DND-41 (cell line): Measurements from ENCODE around the gene STRN.

ENCODE experiments used
- ATAC-seq: fragments of 200-7000 bp; cut with Tn5 transposase; 3 replicates; pipeline ENCODE4 v1.9.1; 2021; ENCODE audit warnings: low read depth; ENCODE audit not compliant: insufficient read depth
- DNase-seq: peaks from one replicate; pipeline ENCODE4 v3.0.0-alpha.2; 2020
- H2AFZ ChIP-seq: 2 replicates; pipeline ENCODE4 v1.6.0; 2012; ENCODE audit warnings: low read depth, low read length
- H3K27ac ChIP-seq: 2 replicates; pipeline ENCODE4 v1.5.1; 2012; ENCODE audit warnings: low read length, inconsistent platforms
- H3K27me3 ChIP-seq: fragments of 200-600 bp; sonication (generic); 2 replicates; pipeline ENCODE4 v1.6.0; 2012; ENCODE audit warnings: low read length, mild to moderate bottlenecking, inconsistent platforms; ENCODE audit not compliant: insufficient read depth, poor library complexity
- H3K36me3 ChIP-seq: 2 replicates; pipeline ENCODE4 v1.5.1; 2012; ENCODE audit warnings: low read length, inconsistent platforms; ENCODE audit not compliant: insufficient read depth
- H3K4me1 ChIP-seq: 2 replicates; pipeline ENCODE4 v1.5.1; 2012; ENCODE audit warnings: mild to moderate bottlenecking, low read length; ENCODE audit not compliant: insufficient read depth
- H3K4me2 ChIP-seq: 2 replicates; pipeline ENCODE4 v1.6.0; 2012; ENCODE audit warnings: mild to moderate bottlenecking, moderate library complexity, low read length, inconsistent platforms; ENCODE audit not compliant: insufficient read depth
- H3K4me3 ChIP-seq, 2 experiments: fragments of 200-600 bp in 1 of 2; shearing (Covaris generic) in 1 of 2; 2 replicates each; pipeline ENCODE4 v1.5.1; 2012 to 2016; ENCODE audit warnings: inconsistent platforms in 2 of 2, low read length in 2 of 2, mild to moderate bottlenecking in 2 of 2, low read depth in 1 of 2, moderate library complexity in 1 of 2
- H3K79me2 ChIP-seq: 2 replicates; pipeline ENCODE4 v1.6.0; 2012; ENCODE audit warnings: low read length, inconsistent platforms; ENCODE audit not compliant: insufficient read depth
- H3K9ac ChIP-seq: 2 replicates; pipeline ENCODE4 v1.6.0; 2012; ENCODE audit warnings: low read depth, mild to moderate bottlenecking, inconsistent platforms, low read length, moderate library complexity
- H3K9me3 ChIP-seq: 2 replicates; pipeline ENCODE4 v1.5.1; 2012; ENCODE audit warnings: low read length, moderate library complexity, mild to moderate bottlenecking, inconsistent platforms; ENCODE audit not compliant: insufficient read depth, severe bottlenecking
- H4K20me1 ChIP-seq: 2 replicates; pipeline ENCODE4 v1.6.0; 2012; ENCODE audit warnings: low read length; ENCODE audit not compliant: insufficient read depth
- CTCF ChIP-seq: IDR thresholded peaks from 2 replicates; pipeline ENCODE4 v1.5.1; 2012; ENCODE audit warnings: borderline replicate concordance, low read length, moderate library complexity, mild to moderate bottlenecking; ENCODE audit not compliant: poor library complexity, severe bottlenecking; ENCODE audit errors: extremely low read depth
- EZH2 ChIP-seq: IDR thresholded peaks from 3 replicates; pipeline ENCODE4 v1.6.1; 2012; ENCODE audit warnings: borderline replicate concordance, low read depth, mild to moderate bottlenecking, moderate library complexity, low read length, inconsistent platforms; ENCODE audit not compliant: severe bottlenecking

Gene STRN

GRCh38 chr2:36812196-36812595 lies 154.1 kb downstream of the STRN start:
- H3K9ac ChIP-seq = no peak overlapping the region
- H3K36me3 ChIP-seq = no peaks in the 10 kb centered on the region
- H3K4me2 ChIP-seq = no peak overlapping the region
- no peaks in the 10 kb centered on the region for H4K20me1 ChIP-seq
- DNase-seq = no peak
- H3K79me2 ChIP-seq = no peaks in the 10 kb centered on the region
- no peaks in the 10 kb centered on the region for H3K9me3 ChIP-seq
- H3K27ac ChIP-seq = no peak overlapping the region
- no peak overlapping the region for H2AFZ ChIP-seq
- H3K4me3 ChIP-seq = no peak overlapping the region
- no peak for ATAC-seq
- H3K27me3 ChIP-seq = no peaks in the 10 kb centered on the region
- TF ChIP-seq EZH2 = no peak
- no peak for TF ChIP-seq CTCF
- H3K4me1 ChIP-seq = no peaks in the 10 kb centered on the region

GRCh38 chr2:36811071-36811470 lies 155.3 kb downstream of the STRN start:
- no peak for DNase-seq
- Histone ChIP-seq H4K20me1 (no peaks in the 10 kb centered on the region), H2AFZ (no peak overlapping the region), H3K9me3 (no peaks in the 10 kb centered on the region), H3K27ac (no peak overlapping the region), H3K27me3 (no peaks in the 10 kb centered on the region), H3K36me3 (no peaks in the 10 kb centered on the region), H3K79me2 (no peaks in the 10 kb centered on the region), H3K4me1 (no peaks in the 10 kb centered on the region), H3K9ac (no peak overlapping the region), H3K4me3 (no peak overlapping the region), H3K4me2 (no peak overlapping the region)
- no peak for ATAC-seq
- TF ChIP-seq CTCF (no peak), EZH2 (no peak)

GRCh38 chr2:36809069-36809445 lies 157.3 kb downstream of the STRN start:
- H2AFZ ChIP-seq = no peak overlapping the region
- no peak overlapping the region for H3K4me2 ChIP-seq
- H3K27ac ChIP-seq = no peak overlapping the region
- no peaks in the 10 kb centered on the region for H4K20me1 ChIP-seq
- H3K4me3 ChIP-seq = no peak overlapping the region
- ATAC-seq (no peak), DNase-seq (no peak)
- no peaks in the 10 kb centered on the region for H3K4me1 ChIP-seq
- H3K9ac ChIP-seq = no peak overlapping the region
- H3K9me3 ChIP-seq = no peaks in the 10 kb centered on the region
- no peaks in the 10 kb centered on the region for H3K79me2 ChIP-seq
- TF ChIP-seq CTCF = no peak
- no peak for TF ChIP-seq EZH2
- H3K36me3 ChIP-seq = no peaks in the 10 kb centered on the region
- H3K27me3 ChIP-seq = no peaks in the 10 kb centered on the region
